ENCODE measurements around the gene KIF9.

GRCh38 chr3:47266709-47267489 lies 15.7 kb downstream of the KIF9 start:
- no peak for TF ChIP-seq CTCF (IDR thresholded peaks at IDR 0.05; ENCODE audit: insufficient read depth, low read depth, low read length)
- TF ChIP-seq EZH2 (IDR thresholded peaks at IDR 0.05; ENCODE audit: insufficient read depth, low read length): no peak

Measured in astrocyte (in vitro differentiated cells and primary cell).